Measurements from ENCODE around the gene CPZ. TPM values are rescaled to one million over a fixed set of nuclear protein-coding genes. Genes with fewer than 3 reads are reported as not detected.

CPZ gene
- total RNA-seq, 2 donors from 2014 or later, result 5.3 to 15.6 TPM

- intact Hi-C loops (cut with DNase I), result loop anchor here in 1 of 2 donors (10.0 kb wide), 1 partner anchor 313 kb away; no protein-coding TSS in a partner anchor
- no peak for DNase-seq (ENCODE audit: low spot score)
These were observed 9.0 kb downstream of the CPZ start for GRCh38 chr4:8601556-8601955.

- intact Hi-C loops (cut with DNase I), result loop anchor here in 1 of 2 donors (10.0 kb wide), 1 partner anchor 312 kb away; no protein-coding TSS in a partner anchor
These were observed 10.3 kb downstream of the CPZ start for GRCh38 chr4:8602686-8603430.

GRCh38 chr4:8603931-8604330 lies 11.4 kb downstream of the CPZ start:
- no peak for DNase-seq (ENCODE audit: low spot score)
- intact Hi-C loops (cut with DNase I), result loop anchor here in 1 of 2 donors (10.0 kb wide), 1 partner anchor 311 kb away; no protein-coding TSS in a partner anchor

More at GRCh38 chr4:8602686-8603430, 10.3 kb downstream of the CPZ start:
- DNase-seq (ENCODE audit: low spot score), result no peak

- DNase-seq (ENCODE audit: low spot score), result no peak
- intact Hi-C loops (cut with DNase I), result loop anchor here in 1 of 2 donors (10.0 kb wide), 1 partner anchor 310 kb away; no protein-coding TSS in a partner anchor
These were observed 12.7 kb downstream of the CPZ start for GRCh38 chr4:8605289-8605688.

- no peak for DNase-seq (ENCODE audit: low spot score)
- intact Hi-C loops (cut with DNase I), result loop anchor here in 1 of 2 donors (10.0 kb wide), 1 partner anchor 308 kb away; no protein-coding TSS in a partner anchor
These were observed 13.9 kb downstream of the CPZ start for GRCh38 chr4:8606476-8606875.

- intact Hi-C loops (cut with DNase I), result loop anchor here in 1 of 2 donors (10.0 kb wide), 1 partner anchor 308 kb away; no protein-coding TSS in a partner anchor
- DNase-seq (ENCODE audit: low spot score), result no peak
These were observed 14.4 kb downstream of the CPZ start for GRCh38 chr4:8606966-8607365.

GRCh38 chr4:8607603-8608481 lies 15.3 kb downstream of the CPZ start:
- intact Hi-C loops (cut with DNase I), result loop anchor here in 1 of 2 donors (10.0 kb wide), 1 partner anchor 307 kb away; no protein-coding TSS in a partner anchor
- no peak for DNase-seq (ENCODE audit: low spot score)

GRCh38 chr4:8608714-8609391 lies 16.3 kb downstream of the CPZ start:
- intact Hi-C loops (cut with DNase I), result loop anchor here in 1 of 2 donors (10.0 kb wide), 1 partner anchor 306 kb away; no protein-coding TSS in a partner anchor
- no peak for DNase-seq (ENCODE audit: low spot score)

GRCh38 chr4:8609406-8609805 lies 16.8 kb downstream of the CPZ start:
- intact Hi-C loops (cut with DNase I), result loop anchor here in 1 of 2 donors (10.0 kb wide), 1 partner anchor 305 kb away; no protein-coding TSS in a partner anchor
- DNase-seq (ENCODE audit: low spot score), result no peak

- intact Hi-C loops (cut with DNase I), result loop anchor here in 1 of 2 donors (10.0 kb wide), 1 partner anchor 305 kb away; no protein-coding TSS in a partner anchor
- DNase-seq (ENCODE audit: low spot score), result no peak
These were observed 17.3 kb downstream of the CPZ start for GRCh38 chr4:8609824-8610350.

GRCh38 chr4:8610858-8611616 lies 18.5 kb downstream of the CPZ start:
- intact Hi-C loops (cut with DNase I), result no loop called here
- no peak for DNase-seq (ENCODE audit: low spot score)

GRCh38 chr4:8612646-8613045 lies 20.1 kb downstream of the CPZ start:
- intact Hi-C loops (cut with DNase I), result no loop called here
- no peak for DNase-seq (ENCODE audit: low spot score)

GRCh38 chr4:8613421-8614364 lies 21.1 kb downstream of the CPZ start:
- DNase-seq (ENCODE audit: low spot score), result peak; percentile 73
- intact Hi-C loops (cut with DNase I), result no loop called here

- peak; percentile 67 for DNase-seq (ENCODE audit: low spot score)
- intact Hi-C loops (cut with DNase I), result no loop called here
These were observed 22.0 kb downstream of the CPZ start for GRCh38 chr4:8614365-8615193.

GRCh38 chr4:8615366-8615765 lies 22.8 kb downstream of the CPZ start:
- peak; percentile 35 for DNase-seq (ENCODE audit: low spot score)
- intact Hi-C loops (cut with DNase I), result no loop called here

Data from posterior vena cava (tissue), 2 donors.